ENCODE data around the gene ABHD17A. TPM values are rescaled to one million over a fixed set of nuclear protein-coding genes. Genes with fewer than 3 reads are reported as not detected.
A peak's percentile ranks its signal among the peaks of the same experiment; 100 is the strongest.

Gene ABHD17A
- total and polyA plus RNA-seq, 2 donors = 41.9 to 99.7 TPM

DNA sequence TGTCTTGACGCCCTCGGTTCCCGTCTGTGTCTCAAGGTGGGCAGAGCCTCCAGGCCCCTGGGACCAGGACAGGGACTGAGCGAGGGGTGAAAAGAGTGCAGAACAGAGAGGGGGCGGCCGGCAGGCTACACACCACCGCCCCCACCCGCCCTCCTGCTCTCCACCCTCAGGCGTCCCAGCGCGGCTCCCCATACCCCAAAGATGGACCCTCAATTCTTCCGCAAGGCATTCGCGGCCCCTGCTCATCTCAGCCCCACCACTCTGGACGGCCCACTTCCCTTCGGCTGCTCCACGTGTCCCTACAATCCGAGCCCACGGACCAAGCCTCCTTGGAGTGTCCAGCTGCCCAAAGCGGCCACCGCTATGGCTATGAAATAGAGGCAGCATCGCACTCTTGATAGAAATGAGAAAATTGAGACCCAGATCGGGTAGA lies 23.7 kb downstream of the ABHD17A start:
- Histone ChIP-seq H3K4me1 (ENCODE audit: insufficient read depth) (no peaks in the 10 kb centered on the region), H3K36me3 (ENCODE audit: insufficient read depth) (no peaks in the 10 kb centered on the region), H3K27ac (ENCODE audit: low read depth) (no peak overlapping the region), H3K4me3 (ENCODE audit: low read depth, low read length) (peak overlapping the region; percentile 88)
- no peak for DNase-seq (ENCODE audit: extremely low spot score)
- WGBS = 27% methylated on average over 23 of the region's 23 CpGs

DNA sequence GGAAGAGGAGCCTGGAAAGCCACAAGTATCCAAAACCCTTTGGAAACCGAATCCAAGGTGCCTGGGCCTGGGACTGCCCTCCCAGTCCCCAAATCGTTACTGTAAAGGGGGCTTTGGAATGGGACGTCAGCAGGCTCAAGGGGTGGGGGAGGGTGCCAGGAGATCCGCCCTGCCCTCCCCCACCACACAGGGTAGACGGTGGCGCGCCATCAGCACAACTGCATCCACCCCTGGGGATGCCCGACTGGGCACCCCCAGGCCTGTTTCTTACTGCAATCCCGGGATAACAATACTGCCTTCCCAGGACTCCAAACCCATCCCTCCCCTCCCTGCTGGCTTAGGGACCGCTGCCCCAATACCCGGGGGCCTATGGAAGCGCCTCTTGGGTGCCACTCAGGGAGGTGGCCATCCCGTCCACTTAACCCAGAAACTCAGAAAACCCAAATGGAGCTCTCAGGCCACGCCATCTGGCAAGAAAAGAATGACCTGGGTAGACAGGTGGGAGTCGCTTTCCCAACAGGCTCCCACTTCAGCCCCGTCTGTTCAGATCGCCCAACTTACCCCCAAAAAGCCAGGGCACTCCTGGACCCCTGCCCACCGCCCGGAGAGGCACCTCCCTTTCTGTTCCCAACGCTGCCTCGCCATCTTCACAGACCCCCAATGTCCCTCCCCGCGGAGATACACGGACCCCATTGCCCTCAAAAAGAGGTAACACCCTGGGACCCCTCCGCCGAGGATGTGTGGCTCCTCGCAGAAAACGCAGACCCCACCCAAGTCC lies 24.3 kb downstream of the ABHD17A start:
- WGBS = 50% methylated on average over 28 of the region's 28 CpGs
- H3K4me1 ChIP-seq (ENCODE audit: insufficient read depth) = no peaks in the 10 kb centered on the region
- DNase-seq (ENCODE audit: extremely low spot score) = no peak
- no peaks in the 10 kb centered on the region for H3K36me3 ChIP-seq (ENCODE audit: insufficient read depth)
- H3K27ac ChIP-seq (ENCODE audit: low read depth) = no peak overlapping the region
- no peak overlapping the region for H3K4me3 ChIP-seq (ENCODE audit: low read depth, low read length)

DNA sequence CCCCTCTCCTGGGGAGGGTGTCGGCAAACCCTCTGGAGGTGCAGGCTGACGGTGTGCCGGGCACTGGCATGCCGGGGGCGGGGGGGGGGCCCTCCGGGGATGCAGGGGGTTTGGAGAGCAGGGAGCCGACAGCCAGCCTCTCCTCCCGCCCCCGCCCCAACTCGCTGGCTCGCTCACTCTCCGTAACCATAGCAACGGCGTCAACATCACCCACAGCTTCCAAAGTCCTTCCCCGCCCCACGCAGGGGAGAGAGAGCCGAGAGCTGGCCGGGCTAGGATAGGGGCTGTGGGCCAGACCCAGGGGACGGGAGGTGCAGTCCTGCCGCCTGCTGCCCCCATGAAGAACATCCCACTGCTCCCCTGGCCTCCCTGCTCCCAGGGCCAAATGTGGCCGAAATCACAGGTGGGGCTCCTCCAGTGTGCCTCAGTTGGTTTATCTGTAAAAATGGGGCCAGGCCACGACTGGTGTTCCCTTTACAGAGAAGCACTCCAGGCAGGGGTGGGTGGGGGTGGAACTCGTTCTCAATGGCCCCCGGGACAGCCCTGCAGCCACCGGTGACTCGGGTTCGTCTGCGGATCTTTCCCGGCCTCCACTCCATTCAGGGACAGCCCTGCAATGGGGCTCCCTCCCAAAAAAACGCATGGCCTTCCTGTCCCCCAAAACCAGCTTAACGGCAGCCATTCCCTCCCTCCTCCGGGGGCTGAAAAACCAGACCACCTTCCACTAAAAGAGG lies 25.1 kb downstream of the ABHD17A start:
- Histone ChIP-seq H3K27ac (ENCODE audit: low read depth) (no peak overlapping the region), H3K36me3 (ENCODE audit: insufficient read depth) (no peaks in the 10 kb centered on the region), H3K4me1 (ENCODE audit: insufficient read depth) (no peaks in the 10 kb centered on the region), H3K4me3 (ENCODE audit: low read depth, low read length) (no peak overlapping the region)
- WGBS = 18% methylated on average over 32 of the region's 32 CpGs
- no peak for DNase-seq (ENCODE audit: extremely low spot score)

- H3K36me3 ChIP-seq (ENCODE audit: insufficient read depth) = no peaks in the 10 kb centered on the region
- no peak overlapping the region for H3K27ac ChIP-seq (ENCODE audit: low read depth)
- 39% methylated on average over 18 of the region's 18 CpGs for WGBS
- DNase-seq (ENCODE audit: extremely low spot score) = no peak
- H3K4me3 ChIP-seq (ENCODE audit: low read depth, low read length) = no peak overlapping the region
- H3K4me1 ChIP-seq (ENCODE audit: insufficient read depth) = no peaks in the 10 kb centered on the region
These were observed 25.9 kb downstream of the ABHD17A start for GRCh38 chr19:1859331-1859781.

GRCh38 chr19:1858412-1859081 lies 26.7 kb downstream of the ABHD17A start:
- Histone ChIP-seq H3K27ac (ENCODE audit: low read depth) (no peak overlapping the region), H3K4me1 (ENCODE audit: insufficient read depth) (no peaks in the 10 kb centered on the region), H3K36me3 (ENCODE audit: insufficient read depth) (no peaks in the 10 kb centered on the region), H3K4me3 (ENCODE audit: low read depth, low read length) (no peak overlapping the region)
- 63% methylated on average over 10 of the region's 10 CpGs for WGBS
- no peak for DNase-seq (ENCODE audit: extremely low spot score)

DNA sequence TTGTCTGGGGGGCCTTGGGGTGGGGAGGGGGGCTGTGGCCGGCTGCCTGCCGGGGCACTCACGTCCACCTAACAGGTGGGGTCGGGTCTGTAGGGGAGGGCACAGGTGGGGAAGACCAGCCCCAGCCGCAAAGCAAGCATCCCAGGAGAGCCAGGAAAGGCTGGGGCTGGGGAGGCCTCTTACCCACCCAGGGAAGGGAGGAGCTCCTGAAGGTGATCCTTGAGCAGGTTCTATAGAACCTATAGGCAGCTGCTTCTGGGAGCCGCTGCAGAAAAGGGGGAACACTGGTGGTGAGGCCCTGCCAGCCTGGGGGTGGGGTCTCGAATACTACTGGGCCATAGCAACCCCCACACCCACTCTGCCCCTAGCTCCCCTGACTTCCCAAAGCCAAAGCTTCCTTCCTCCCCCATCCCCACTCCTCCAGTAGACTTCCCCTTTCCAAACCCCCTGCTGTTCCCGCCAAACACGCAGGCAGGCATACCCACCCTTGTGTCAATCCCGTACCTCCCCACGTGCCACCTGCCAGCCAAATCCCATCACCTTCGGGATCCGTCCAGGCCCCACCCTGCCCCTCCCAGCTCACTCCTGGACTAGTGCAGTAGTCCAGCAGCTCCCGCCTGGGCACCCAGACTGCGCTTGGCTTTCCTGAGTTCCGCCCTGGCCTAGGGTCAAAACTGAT lies 27.5 kb downstream of the ABHD17A start:
- H3K4me3 ChIP-seq (ENCODE audit: low read depth, low read length) = no peak overlapping the region
- 49% methylated on average over 16 of the region's 16 CpGs for WGBS
- DNase-seq (ENCODE audit: extremely low spot score) = no peak

DNA sequence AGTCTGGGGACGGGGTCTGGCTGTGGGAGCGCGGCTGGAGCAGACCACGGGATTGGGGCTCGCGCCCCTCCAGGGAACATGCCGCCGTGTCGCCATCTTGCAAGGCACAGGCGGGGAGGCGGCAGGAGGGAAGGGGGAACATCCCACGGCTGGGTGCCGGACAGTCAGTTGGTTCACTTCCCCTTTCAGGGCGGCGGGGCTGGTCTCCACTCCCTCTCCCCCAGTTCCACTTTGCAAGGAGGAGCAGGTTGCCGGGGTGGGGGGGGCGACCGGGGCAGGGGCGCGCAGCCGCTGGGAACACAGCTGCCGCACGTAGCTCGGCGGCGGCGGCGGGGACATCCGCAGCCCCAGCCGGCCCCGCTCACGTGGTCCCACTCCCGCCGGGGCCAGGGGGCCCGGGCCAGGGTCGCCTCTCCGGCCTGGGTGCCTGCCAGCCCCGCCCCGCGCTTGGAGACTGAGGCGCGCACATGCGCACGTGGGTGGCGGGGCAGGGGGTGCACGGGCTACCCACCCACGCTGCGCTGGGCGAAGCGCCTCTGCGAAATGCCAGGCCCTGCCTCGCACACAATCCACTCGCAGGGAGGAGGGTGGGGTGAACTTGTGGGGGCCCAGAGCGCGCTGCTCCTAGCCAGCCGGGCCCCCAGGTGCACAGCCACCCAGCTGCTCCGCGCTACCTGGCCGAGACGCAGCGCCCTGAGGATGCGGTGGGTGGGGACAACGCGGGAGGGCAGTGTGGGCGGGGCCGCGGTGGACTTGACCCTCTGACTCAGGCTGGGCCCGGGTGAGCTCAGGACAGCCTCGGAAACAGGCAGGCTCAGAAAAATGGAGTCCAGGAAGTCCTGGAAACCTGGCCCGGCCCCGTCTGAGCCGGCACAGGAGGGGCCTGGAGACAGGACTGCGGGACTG lies 28.3 kb downstream of the ABHD17A start:
- H3K27ac ChIP-seq (ENCODE audit: low read depth) = peak overlapping the region; percentile 57
- 3% methylated on average over 71 of the region's 73 CpGs for WGBS
- no peaks in the 10 kb centered on the region for H3K36me3 ChIP-seq (ENCODE audit: insufficient read depth)
- DNase-seq (ENCODE audit: extremely low spot score) = no peak
- H3K4me1 ChIP-seq (ENCODE audit: insufficient read depth) = peaks cover 1% of the 10 kb centered on the region
- peak overlapping the region; percentile 34 for H3K4me3 ChIP-seq (ENCODE audit: low read depth, low read length)

More for the DNA sequence above, 27.5 kb downstream of the ABHD17A start:
- Histone ChIP-seq H3K27ac (ENCODE audit: low read depth) (peak overlapping the region; percentile 47), H3K36me3 (ENCODE audit: insufficient read depth) (no peaks in the 10 kb centered on the region), H3K4me1 (ENCODE audit: insufficient read depth) (no peaks in the 10 kb centered on the region)

GRCh38 chr19:1856345-1856697 lies 29.0 kb downstream of the ABHD17A start:
- peak overlapping the region; percentile 34 for H3K4me3 ChIP-seq (ENCODE audit: low read depth, low read length)
- H3K36me3 ChIP-seq (ENCODE audit: insufficient read depth) = no peaks in the 10 kb centered on the region
- H3K4me1 ChIP-seq (ENCODE audit: insufficient read depth) = peaks cover 3% of the 10 kb centered on the region
- 47% methylated on average over 6 of the region's 6 CpGs for WGBS
- peak overlapping the region; percentile 72 for H3K27ac ChIP-seq (ENCODE audit: low read depth)
- no peak for DNase-seq (ENCODE audit: extremely low spot score)

DNA sequence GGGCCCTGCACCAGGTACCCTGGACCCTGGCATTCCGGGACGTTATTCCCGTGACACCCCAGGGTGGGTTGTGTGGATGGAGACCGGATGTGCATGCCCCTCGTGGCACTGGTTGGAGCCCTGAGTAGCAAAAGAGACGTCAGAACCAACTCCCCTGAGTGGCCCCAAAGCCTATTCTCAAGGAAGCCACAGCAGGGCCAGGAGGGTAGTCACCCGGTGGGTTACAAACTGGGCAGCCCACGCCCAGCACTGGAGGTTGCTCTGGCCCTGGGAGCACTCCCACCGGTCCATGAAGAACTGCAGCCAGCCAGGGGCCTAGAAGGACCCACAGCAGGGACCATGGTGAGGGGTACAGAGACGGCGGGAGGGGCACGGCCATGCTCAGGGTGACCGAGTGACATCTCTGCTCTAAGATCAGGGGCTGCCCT lies 29.5 kb downstream of the ABHD17A start:
- Histone ChIP-seq H3K36me3 (ENCODE audit: insufficient read depth) (no peaks in the 10 kb centered on the region), H3K27ac (ENCODE audit: low read depth) (peak overlapping the region; percentile 72), H3K4me3 (ENCODE audit: low read depth, low read length) (no peak overlapping the region), H3K4me1 (ENCODE audit: insufficient read depth) (peaks cover 3% of the 10 kb centered on the region)
- 30% methylated on average over 13 of the region's 13 CpGs for WGBS
- no peak for DNase-seq (ENCODE audit: extremely low spot score)

DNA sequence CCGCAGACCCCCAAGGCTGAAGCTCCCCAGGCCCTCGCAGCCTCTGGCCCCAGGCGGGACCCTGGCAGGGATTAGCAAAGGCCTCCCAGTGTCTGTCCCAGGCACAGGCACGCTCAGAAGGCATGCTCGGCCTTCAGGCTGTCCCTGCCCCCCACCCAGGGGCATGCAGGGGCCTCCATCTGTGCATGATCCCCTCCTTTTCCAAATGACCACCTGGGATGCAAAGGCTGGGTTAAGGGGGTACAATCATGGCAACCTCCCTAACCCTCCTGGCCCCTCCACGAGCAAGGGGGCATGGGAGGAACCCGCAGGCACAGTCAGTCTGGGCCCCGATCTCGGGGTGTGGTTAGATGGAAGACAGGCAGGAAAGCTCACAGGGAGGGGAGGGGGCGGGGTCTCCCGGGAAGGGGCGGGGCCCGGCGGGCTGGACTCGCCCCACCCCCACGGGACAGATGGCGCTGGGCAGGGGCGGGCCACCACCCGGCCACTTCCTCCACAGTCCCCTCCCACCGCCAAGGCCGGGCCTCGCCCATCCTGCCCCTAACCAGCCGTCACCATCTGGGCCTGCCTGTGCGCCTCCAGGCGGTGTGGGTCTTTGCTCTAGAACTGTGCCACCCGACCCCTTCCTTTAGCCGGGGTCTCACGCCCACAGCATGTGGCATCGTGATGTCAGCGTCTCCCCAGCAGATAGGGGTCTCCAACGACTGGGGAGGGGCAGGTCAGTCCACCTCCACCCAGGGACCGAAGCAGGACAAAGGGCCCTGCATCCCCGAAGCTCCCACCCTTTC lies 30.1 kb downstream of the ABHD17A start:
- H3K36me3 ChIP-seq (ENCODE audit: insufficient read depth) = no peaks in the 10 kb centered on the region
- H3K4me3 ChIP-seq (ENCODE audit: low read depth, low read length) = no peak overlapping the region
- WGBS = 14% methylated on average over 33 of the region's 33 CpGs
- H3K4me1 ChIP-seq (ENCODE audit: insufficient read depth) = peaks cover 3% of the 10 kb centered on the region
- no peak for DNase-seq (ENCODE audit: extremely low spot score)
- H3K27ac ChIP-seq (ENCODE audit: low read depth) = peak overlapping the region; percentile 72

DNA sequence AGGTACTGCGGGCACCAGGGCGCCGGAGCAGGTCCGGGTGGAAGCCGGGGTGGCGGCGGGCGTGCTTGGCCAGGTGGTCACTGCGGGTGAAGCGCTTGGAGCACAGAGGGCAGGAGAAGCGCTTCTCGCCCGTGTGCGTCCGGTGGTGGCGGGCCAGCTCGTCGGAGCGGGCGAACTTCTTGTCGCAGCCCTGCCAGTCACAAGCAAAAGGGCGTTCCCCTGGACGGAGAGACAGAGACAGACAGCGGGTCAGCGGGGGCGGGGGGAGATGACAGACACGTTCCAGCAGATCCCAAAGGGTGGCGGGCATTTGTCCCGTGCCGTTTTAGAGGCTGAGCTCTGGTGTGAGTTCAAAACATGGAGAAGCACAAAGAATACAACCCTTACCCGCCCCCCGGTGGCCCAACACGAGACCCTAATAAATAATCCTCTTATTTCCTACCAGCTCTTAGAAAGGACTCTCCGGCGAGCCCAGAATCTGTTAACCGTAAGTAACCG lies 30.7 kb downstream of the ABHD17A start:
- DNase-seq (ENCODE audit: extremely low spot score) = no peak
- WGBS = 76% methylated on average over 37 of the region's 37 CpGs
- Histone ChIP-seq H3K4me1 (ENCODE audit: insufficient read depth) (peaks cover 3% of the 10 kb centered on the region), H3K4me3 (ENCODE audit: low read depth, low read length) (no peak overlapping the region), H3K36me3 (ENCODE audit: insufficient read depth) (no peaks in the 10 kb centered on the region), H3K27ac (ENCODE audit: low read depth) (no peak overlapping the region)

- Histone ChIP-seq H3K4me3 (ENCODE audit: low read depth, low read length) (no peak overlapping the region), H3K36me3 (ENCODE audit: insufficient read depth) (no peaks in the 10 kb centered on the region), H3K4me1 (ENCODE audit: insufficient read depth) (peaks cover 3% of the 10 kb centered on the region), H3K27ac (ENCODE audit: low read depth) (no peak overlapping the region)
- no peak for DNase-seq (ENCODE audit: extremely low spot score)
- 75% methylated on average over 16 of the region's 16 CpGs for WGBS
These were observed 31.2 kb downstream of the ABHD17A start for GRCh38 chr19:1854039-1854541.
